ENCODE results near the gene TACC2. TPM values are rescaled to one million over a fixed set of nuclear protein-coding genes. Genes with fewer than 3 reads are reported as not detected.

TACC2 gene
- total RNA-seq, 1 donor from 2014 or later = 10.7 TPM

- H3K4me3 ChIP-seq = peak overlapping the region; percentile 26
- no peaks in the 10 kb centered on the region for H3K9me3 ChIP-seq (ENCODE audit: low read depth)
- no peak overlapping the region for H3K9ac ChIP-seq
- peaks cover 93% of the 10 kb centered on the region for H3K4me1 ChIP-seq
- Mint-ChIP-seq H3K27ac (peak overlapping the region; percentile 89), H3K4me1 (peaks cover 83% of the 10 kb centered on the region), H3K27me3 (ENCODE audit: insufficient read depth, low read depth) (no peaks in the 10 kb centered on the region), H3K4me3 (no peak overlapping the region), H3K36me3 (peaks cover 8% of the 10 kb centered on the region), H3K9me3 (no peaks in the 10 kb centered on the region)
- H3K27me3 ChIP-seq = no peaks in the 10 kb centered on the region
- peak overlapping the region; percentile 62 for H3K27ac ChIP-seq
- peak overlapping the region; percentile 72 for H3K4me2 ChIP-seq
- peak; percentile 80 for DNase-seq (ENCODE audit: low spot score)
- peaks cover 59% of the 10 kb centered on the region for H3F3A ChIP-seq (ENCODE audit: low read depth)
- TF ChIP-seq EZH2 (IDR thresholded peaks at IDR 0.05) (no peak), CTCF (IDR thresholded peaks at IDR 0.05) (no peak), EZH2phosphoT487 (IDR thresholded peaks at IDR 0.05) (no peak)
- H2AFZ ChIP-seq (replicated peaks) = no peak overlapping the region
- H4K20me1 ChIP-seq (ENCODE audit: low read depth) = peaks cover 97% of the 10 kb centered on the region
- no peaks in the 10 kb centered on the region for H3K36me3 ChIP-seq
- peaks cover 98% of the 10 kb centered on the region for H3K79me2 ChIP-seq (ENCODE audit: low read depth)
These were observed 181.8 kb downstream of the TACC2 start for GRCh38 chr10:122170802-122171201.

- Mint-ChIP-seq H3K4me3 (no peak overlapping the region), H3K27me3 (ENCODE audit: insufficient read depth, low read depth) (no peaks in the 10 kb centered on the region)
- peaks cover 93% of the 10 kb centered on the region for H3K4me1 ChIP-seq
These were observed 182.5 kb downstream of the TACC2 start for GRCh38 chr10:122171302-122172075.

GRCh38 chr10:122172361-122173008 lies 183.5 kb downstream of the TACC2 start:
- Histone ChIP-seq H3K4me1 (peaks cover 91% of the 10 kb centered on the region), H3K27me3 (no peaks in the 10 kb centered on the region), H3K9ac (no peak overlapping the region), H3K4me2 (peak overlapping the region; percentile 72), H3K9me3 (ENCODE audit: low read depth) (no peaks in the 10 kb centered on the region), H2AFZ (replicated peaks) (no peak overlapping the region), H3K4me3 (peak overlapping the region; percentile 2), H3K36me3 (no peaks in the 10 kb centered on the region), H3K27ac (peak overlapping the region; percentile 62), H3F3A (ENCODE audit: low read depth) (peaks cover 59% of the 10 kb centered on the region), H4K20me1 (ENCODE audit: low read depth) (peaks cover 88% of the 10 kb centered on the region), H3K79me2 (ENCODE audit: low read depth) (peaks cover 97% of the 10 kb centered on the region)
- TF ChIP-seq EZH2phosphoT487 (IDR thresholded peaks at IDR 0.05) (no peak), EZH2 (IDR thresholded peaks at IDR 0.05) (no peak)
- DNase-seq (ENCODE audit: low spot score) = peak; percentile 67
- Mint-ChIP-seq H3K27me3 (ENCODE audit: insufficient read depth, low read depth) (no peaks in the 10 kb centered on the region), H3K27ac (peak overlapping the region; percentile 69), H3K4me1 (peaks cover 82% of the 10 kb centered on the region), H3K36me3 (peaks cover 8% of the 10 kb centered on the region), H3K9me3 (no peaks in the 10 kb centered on the region), H3K4me3 (peak overlapping the region; percentile 54)

More at GRCh38 chr10:122171302-122172075, 182.5 kb downstream of the TACC2 start:
- Histone ChIP-seq H3K4me2 (peak overlapping the region; percentile 72), H3K9me3 (ENCODE audit: low read depth) (no peaks in the 10 kb centered on the region), H4K20me1 (ENCODE audit: low read depth) (peaks cover 93% of the 10 kb centered on the region), H2AFZ (replicated peaks) (no peak overlapping the region), H3K36me3 (no peaks in the 10 kb centered on the region), H3F3A (ENCODE audit: low read depth) (peaks cover 59% of the 10 kb centered on the region), H3K27ac (peak overlapping the region; percentile 62), H3K9ac (no peak overlapping the region), H3K4me3 (peak overlapping the region; percentile 26), H3K27me3 (no peaks in the 10 kb centered on the region), H3K79me2 (ENCODE audit: low read depth) (peaks cover 97% of the 10 kb centered on the region)
- no peak for DNase-seq (ENCODE audit: low spot score)
- Mint-ChIP-seq H3K27ac (peak overlapping the region; percentile 89), H3K9me3 (no peaks in the 10 kb centered on the region), H3K36me3 (peaks cover 8% of the 10 kb centered on the region), H3K4me1 (peaks cover 81% of the 10 kb centered on the region)
- no peak for TF ChIP-seq EZH2phosphoT487 (IDR thresholded peaks at IDR 0.05)
- no peak for TF ChIP-seq CTCF (IDR thresholded peaks at IDR 0.05)
- TF ChIP-seq EZH2 (IDR thresholded peaks at IDR 0.05) = no peak
